Left lobe of liver (tissue), 2 donors: ENCODE measurements around the gene ECI1. TPM values are rescaled to one million over a fixed set of nuclear protein-coding genes. Genes with fewer than 3 reads are reported as not detected.
"Not testable (repeated sequence)": the region's sequence is repeated elsewhere in the genome, so short reads cannot be mapped to it uniquely, and the experiment has no call there.

Source experiments
- ATAC-seq: fragments of 200-7000 bp; cut with Tn5 transposase; one replicate; pipeline ENCODE4 v1.9.1; 2020; ENCODE audit warnings: mild to moderate bottlenecking, moderate library complexity
- DNase-seq: peaks from one replicate; pipeline ENCODE4 v3.0.0-alpha.2; 2020; ENCODE audit warnings: low spot score
- total RNA-seq: library from RNA; stranded (reverse); gene quantifications from one replicate; pipeline ENCODE4 v1.2.1, GENCODE V29; 2021
- donor health status: DM: no; HTN: no; CAD: no; lungs with moderate emphysema.
- donor health status: DM: no; HTN: yes; CAD: no.

ECI1 gene
- total RNA-seq, 1 donor from 2014 or later = 171 TPM

DNA sequence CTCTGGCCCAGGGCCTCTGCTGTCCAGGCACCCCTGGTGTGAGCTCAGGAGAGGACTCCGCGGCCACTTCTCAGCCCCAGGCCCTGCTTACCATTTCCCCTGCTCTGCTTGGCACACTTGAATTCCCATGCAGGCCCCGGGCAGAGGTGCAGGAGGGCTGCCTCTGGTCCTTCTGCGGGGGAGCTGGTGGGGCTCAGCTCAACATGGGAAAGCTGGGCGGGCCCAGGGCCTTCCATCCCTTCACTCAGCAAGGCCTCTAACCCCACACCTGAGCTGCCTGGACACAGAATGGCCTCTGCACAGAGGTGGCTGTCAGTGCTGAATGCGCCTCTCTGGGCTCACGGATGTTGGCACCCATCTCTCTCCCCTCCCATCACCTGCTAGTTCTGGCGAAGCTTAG lies 29.1 kb upstream of the ECI1 start:
- DNase-seq (no peak), ATAC-seq (no peak)

GRCh38 chr16:2278956-2279800 lies 27.8 kb upstream of the ECI1 start:
- no peak for ATAC-seq

GRCh38 chr16:2278272-2278608 lies 26.9 kb upstream of the ECI1 start:
- no peak for DNase-seq
- ATAC-seq = peak; percentile 21

More at GRCh38 chr16:2278956-2279800, 27.8 kb upstream of the ECI1 start:
- DNase-seq = no peak

DNA sequence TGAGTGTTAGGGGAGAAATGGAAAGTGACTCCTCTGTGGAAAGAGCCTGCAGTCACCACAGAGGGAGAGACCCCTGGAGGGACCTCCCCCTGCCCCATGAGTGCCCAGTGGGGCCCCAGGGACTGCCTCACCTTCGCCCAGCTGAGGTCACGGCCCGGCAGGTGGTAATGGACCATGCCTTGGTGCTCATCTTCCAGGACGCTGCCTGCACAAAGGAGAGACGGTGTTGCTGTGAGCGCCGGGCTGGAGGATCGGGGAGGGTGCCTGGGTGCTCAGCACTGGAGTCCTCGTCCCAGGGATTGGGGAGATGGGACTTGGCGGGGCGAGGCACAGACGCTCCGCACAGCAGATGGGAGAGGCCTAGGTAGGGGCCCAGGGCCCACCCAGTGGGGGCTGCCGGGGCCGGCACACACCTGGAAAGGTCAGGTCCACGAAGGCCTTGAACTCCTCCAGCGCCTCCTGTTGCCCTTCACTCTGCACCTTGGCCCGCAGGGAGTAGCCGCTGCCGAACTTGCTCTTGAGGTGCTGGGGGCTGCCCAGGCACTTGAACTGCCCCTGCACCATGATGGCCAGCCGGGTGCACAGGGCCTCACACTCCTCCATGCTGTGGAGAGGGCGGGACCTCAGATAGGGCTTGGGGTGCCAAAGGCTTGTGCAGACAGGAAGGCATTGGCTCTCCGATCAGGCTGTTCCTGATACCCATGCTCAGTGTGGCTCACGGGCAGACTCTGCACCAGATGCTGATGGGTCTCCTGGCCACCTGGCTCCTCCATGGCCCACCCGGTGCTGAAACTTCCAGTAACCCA lies 26.3 kb upstream of the ECI1 start:
- DNase-seq = no peak
- ATAC-seq = no peak

GRCh38 chr16:2276368-2277195 lies 25.2 kb upstream of the ECI1 start:
- ATAC-seq (no peak), DNase-seq (no peak)

DNA sequence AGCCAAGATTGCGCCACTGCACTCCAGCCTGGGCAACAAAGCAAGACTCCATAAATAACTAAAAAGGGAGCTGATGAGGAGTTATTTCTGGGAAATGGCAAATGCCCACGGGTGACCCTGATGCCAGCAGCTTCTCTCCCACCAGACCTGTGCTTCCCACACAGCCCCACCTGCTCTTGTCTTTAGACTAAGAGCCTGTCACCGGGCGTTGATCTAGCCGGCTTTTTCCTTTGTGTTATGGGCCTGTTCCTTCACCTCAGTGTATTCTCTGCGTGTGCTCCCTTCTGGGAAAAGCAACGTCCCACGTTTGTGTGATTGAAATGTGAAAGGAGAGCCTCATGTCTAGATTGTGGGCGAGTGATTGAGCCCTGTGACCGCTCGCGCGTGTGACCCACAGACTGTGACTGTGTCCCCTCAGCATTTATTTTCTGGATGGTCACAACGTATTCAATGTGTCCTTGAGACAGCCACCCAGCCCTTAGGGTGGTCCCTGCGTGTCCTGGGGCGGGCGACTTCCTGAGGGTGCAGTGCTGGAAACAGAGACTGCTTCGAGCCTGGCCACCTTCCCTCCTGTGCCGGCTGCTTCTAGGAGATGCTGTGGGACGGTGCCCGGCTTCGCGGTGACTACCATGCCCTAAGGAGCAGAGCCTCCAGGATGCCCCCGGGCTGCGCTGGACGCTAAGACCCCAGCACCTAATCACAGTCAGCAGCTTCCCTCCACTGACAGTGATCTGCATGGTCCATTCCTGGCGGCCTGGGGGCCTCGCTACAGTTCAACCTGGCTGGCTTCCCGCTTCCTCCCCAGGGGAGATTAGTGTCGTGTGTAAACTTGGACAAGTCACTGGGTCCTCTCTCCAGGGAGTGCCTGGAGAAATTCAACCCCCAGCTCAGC lies 24.3 kb upstream of the ECI1 start:
- DNase-seq (no peak), ATAC-seq (no peak)

DNA sequence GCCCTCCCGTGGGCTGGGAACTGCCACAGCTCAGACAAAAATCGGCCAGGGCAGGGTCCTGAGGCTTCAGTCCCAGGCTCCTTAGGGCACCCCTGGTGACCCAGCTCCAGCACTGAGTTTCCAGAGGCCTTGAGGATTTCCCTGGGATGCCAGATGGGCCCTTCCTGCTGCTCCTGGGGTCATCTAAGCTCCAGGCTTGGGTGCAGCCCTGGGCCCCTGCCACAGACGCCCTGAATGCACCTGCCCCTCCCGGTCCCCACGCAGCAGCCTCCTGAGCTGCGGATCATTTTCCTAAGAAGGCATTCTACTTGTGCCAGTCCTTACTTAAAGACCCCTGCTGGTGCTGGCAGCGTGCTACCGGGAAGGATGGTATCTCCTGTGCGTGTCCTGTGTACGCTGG lies 22.5 kb upstream of the ECI1 start:
- ATAC-seq = no peak
- DNase-seq = no peak

GRCh38 chr16:2273484-2273883 lies 22.1 kb upstream of the ECI1 start:
- ATAC-seq (no peak), DNase-seq (no peak)

- DNase-seq = no peak
- no peak for ATAC-seq
These were observed 20.6 kb upstream of the ECI1 start for GRCh38 chr16:2271848-2272461.

DNA sequence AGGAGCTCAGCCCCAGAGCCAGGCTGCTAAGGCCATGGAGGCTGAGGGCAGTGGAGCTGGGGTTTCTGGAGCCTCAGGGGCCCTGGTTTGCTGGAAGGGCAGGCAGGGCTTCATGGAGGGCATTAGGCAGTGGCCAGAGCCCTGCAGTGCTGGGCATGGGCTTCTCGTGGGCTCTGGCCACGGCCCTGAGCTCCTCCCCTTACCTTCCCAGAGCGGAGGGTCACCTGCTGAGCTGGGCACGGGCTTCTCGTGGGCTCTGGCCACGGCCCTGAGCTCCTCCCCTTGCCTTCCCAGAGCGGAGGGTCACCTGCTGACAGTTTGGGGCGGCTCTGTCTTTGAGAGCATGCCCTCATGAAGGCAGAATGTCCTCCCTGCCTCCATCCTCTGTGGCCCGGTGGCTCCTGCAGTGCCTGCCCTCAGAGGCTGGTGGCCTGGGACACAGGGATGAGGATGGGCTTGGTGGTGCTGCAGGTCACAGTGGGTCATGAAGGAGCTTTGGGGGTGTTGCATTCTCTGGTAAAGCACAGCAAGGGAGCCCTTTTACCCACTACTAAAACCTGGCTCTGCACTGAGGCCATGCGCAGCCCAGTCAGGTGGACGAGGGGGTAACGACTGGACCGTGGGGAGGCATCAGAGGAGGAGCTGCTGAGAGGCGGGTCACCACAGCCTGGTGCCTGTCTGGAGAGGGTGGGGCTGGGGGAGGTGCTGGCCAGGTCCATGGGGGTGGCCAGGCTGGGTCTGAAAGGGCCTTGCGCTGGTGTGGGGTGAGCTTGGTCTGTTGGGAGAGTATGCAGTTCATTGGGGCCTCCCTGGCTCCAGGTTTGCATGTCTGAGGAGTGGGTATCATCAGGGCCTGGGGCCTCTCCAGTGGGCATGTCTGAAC lies 19.4 kb upstream of the ECI1 start:
- DNase-seq (no peak), ATAC-seq (no peak)

- no peak for ATAC-seq
These were observed 18.7 kb upstream of the ECI1 start for GRCh38 chr16:2270070-2270462.

DNA sequence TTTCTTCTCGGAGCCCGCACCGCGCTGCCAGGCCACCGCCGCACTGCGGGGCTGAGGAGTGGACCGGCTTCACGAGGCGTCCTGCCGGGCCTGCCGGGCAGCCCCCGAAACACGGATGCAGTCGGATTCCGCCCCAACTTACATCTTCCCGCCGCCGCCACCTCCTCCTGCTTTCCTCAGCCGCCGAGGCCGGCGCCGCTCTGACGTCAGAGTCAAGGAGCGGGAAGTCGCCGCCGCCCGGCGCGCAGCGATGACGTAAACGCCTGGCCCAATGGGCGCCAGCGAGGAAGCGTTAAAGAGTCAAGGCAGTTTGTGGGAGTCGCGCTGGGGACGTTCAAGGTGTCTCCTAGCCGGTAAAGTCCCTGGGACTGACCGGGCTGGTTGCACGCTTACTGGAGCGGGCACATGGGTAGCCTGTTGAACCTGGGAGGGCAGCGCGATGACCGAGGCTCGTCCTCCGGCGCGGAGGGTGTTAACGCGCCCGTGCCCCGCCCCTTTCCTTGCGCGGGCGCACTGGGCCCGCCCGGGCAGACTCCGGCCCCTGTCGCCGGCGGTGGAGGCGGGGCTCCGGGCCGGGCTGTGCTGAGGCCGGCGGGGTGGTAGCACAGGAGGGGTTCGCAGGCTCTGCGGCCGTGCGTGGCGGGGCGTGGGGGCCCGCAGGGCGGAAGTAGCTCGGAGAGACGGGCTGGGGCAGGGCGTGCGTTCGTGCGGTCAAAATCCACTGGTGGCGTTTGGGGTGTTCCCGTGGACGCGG lies 16.7 kb upstream of the ECI1 start, which contains the start of gene RNPS1:
TSS of gene RNPS1 (minus strand) at position 214 of the 754 bp plus-strand sequence. CDS start 3,483 bp downstream, outside the sequence.
- ATAC-seq (peak; percentile 94), DNase-seq (peak; percentile 97)

More at GRCh38 chr16:2270070-2270462, 18.7 kb upstream of the ECI1 start:
- DNase-seq = no peak

GRCh38 chr16:2267505-2267912 lies 16.1 kb upstream of the ECI1 start:
- not testable (repeated sequence) for DNase-seq
- peak; percentile 82 for ATAC-seq

GRCh38 chr16:2266887-2267286 lies 15.5 kb upstream of the ECI1 start:
- not testable (repeated sequence) for ATAC-seq, DNase-seq

- not testable (repeated sequence) for DNase-seq, ATAC-seq
These were observed 11.6 kb upstream of the ECI1 start for GRCh38 chr16:2263026-2263425.

DNA sequence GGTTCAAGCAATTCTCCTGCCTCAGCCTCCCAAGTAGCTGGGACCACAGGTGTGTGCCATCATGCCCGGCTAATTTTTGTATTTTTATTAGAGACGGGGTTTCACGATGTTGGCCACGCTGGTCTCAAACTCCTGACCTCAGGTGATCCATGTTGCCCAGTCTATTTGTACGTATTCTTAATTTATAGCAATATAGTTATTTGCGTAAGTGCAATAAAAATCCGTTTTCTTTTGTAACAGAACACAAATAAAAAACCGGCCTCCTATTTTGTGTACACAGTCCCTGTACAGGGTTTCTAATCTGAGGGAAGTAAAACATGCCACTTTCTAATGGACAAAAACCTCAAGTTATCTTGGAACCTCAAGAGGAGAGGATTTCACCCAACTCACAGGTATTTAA lies 8.9 kb upstream of the ECI1 start:
- ATAC-seq = no peak
- DNase-seq = no peak

- not testable (repeated sequence) for DNase-seq, ATAC-seq
These were observed 7.1 kb upstream of the ECI1 start for GRCh38 chr16:2258530-2258929.

DNA sequence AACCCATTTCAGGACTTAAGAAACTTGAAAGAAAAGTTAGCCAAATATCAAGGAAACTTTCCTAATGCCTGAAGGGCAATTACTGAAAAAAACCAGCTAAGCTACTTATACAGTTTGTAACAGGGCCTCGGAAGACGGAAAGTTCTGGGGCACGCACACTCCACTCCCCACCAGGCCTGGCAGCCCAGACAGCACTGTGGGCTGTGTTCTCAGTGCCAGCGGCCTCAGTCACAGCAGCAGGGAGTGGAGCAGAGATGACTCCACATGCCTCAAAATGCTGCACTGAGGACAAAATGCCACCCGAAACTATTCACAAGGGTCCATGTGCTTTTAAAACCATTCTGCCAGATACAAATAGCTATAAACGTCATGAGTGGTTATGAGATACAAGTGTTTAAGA lies 6.3 kb upstream of the ECI1 start:
- DNase-seq = no peak
- ATAC-seq = no peak
